IMR-90 (cell line): ENCODE data around the gene ARHGAP24. TPM values are rescaled to one million over a fixed set of nuclear protein-coding genes. Genes with fewer than 3 reads are reported as not detected.

Source experiments
- ATAC-seq: fragments of 200-7000 bp; cut with Tn5 transposase; 2 replicates; pipeline ENCODE4 v1.9.1; 2020; ENCODE audit warnings: low read depth, mild to moderate bottlenecking, moderate library complexity
- BruUV-seq: library from RNA; stranded (reverse); fragments of 400-500 nt; replicated peaks from 2 replicates; lab custom pipeline; 2021; lab: Mats Ljungman, UMichigan
- CTCF ChIA-PET: fragments of 300-600 bp; formaldehyde crosslinking; extraction: SDS; loops from one replicate; lab custom pipeline; 2021; ENCODE audit warnings: antibody characterized with exemption; lab: Yijun Ruan, JAX
- POLR2A ChIA-PET: fragments of 300-600 bp; sonication (Branson Sonifier 250); formaldehyde crosslinking; loops from one replicate; lab custom pipeline; 2022; ENCODE audit warnings: antibody characterized with exemption; ENCODE audit not compliant: unreplicated experiment; lab: Charles Lee
- DNase-seq: peaks from one replicate; pipeline ENCODE4 v3.0.0; 2013
- H2AFZ ChIP-seq: replicated peaks from 2 replicates; pipeline ENCODE3; 2013; ENCODE audit warnings: low read length, mild to moderate bottlenecking; ENCODE audit not compliant: poor library complexity
- H2AK5ac ChIP-seq: 2 replicates; pipeline ENCODE4 v1.6.1; 2013; ENCODE audit warnings: low read depth, low read length, inconsistent platforms
- H2AK9ac ChIP-seq: replicated peaks from 2 replicates; pipeline ENCODE3; 2013; ENCODE audit warnings: mild to moderate bottlenecking, low read depth, low read length, moderate library complexity; ENCODE audit not compliant: poor library complexity
- H2BK120ac ChIP-seq: 2 replicates; pipeline ENCODE4 v1.6.1; 2013; ENCODE audit warnings: low read depth, low read length, inconsistent platforms
- H2BK15ac ChIP-seq: 3 replicates; pipeline ENCODE4 v1.6.1; 2013; ENCODE audit warnings: low read depth, low read length, inconsistent platforms
- H2BK20ac ChIP-seq: 2 replicates; pipeline ENCODE4 v1.6.1; 2013; ENCODE audit warnings: low read depth, mild to moderate bottlenecking, inconsistent platforms, low read length, moderate library complexity
- H2BK5ac ChIP-seq: 2 replicates; pipeline ENCODE4 v1.6.1; 2013; ENCODE audit warnings: mild to moderate bottlenecking, low read depth, low read length, inconsistent platforms; ENCODE audit not compliant: poor library complexity, severe bottlenecking
- H3K14ac ChIP-seq: replicated peaks from 2 replicates; pipeline ENCODE4 v1.6.1; 2013; ENCODE audit warnings: low read depth, low read length, inconsistent platforms
- H3K18ac ChIP-seq: 2 replicates; pipeline ENCODE4 v1.6.1; 2013; ENCODE audit warnings: low read depth, low read length, control low read depth
- H3K23ac ChIP-seq: 2 replicates; pipeline ENCODE4 v1.6.1; 2013; ENCODE audit warnings: low read depth, low read length, inconsistent platforms
- H3K27ac ChIP-seq: 2 replicates; pipeline ENCODE4 v1.5.1; 2013; ENCODE audit warnings: mild to moderate bottlenecking, control low read depth, low read length; ENCODE audit not compliant: insufficient read depth
- H3K27me3 ChIP-seq: 2 replicates; pipeline ENCODE4 v1.6.1; 2013; ENCODE audit warnings: low read length; ENCODE audit not compliant: control insufficient read depth, insufficient read depth
- H3K36me3 ChIP-seq: 2 replicates; pipeline ENCODE4 v1.6.1; 2013; ENCODE audit warnings: low read length, mixed read lengths; ENCODE audit not compliant: control insufficient read depth, insufficient read depth
- H3K4ac ChIP-seq: 2 replicates; pipeline ENCODE4 v1.6.1; 2013; ENCODE audit warnings: low read depth, low read length, inconsistent platforms
- H3K4me1 ChIP-seq: 2 replicates; pipeline ENCODE4 v1.6.1; 2013; ENCODE audit warnings: low read length, mixed read lengths; ENCODE audit not compliant: control insufficient read depth, insufficient read depth
- H3K4me2 ChIP-seq: 2 replicates; pipeline ENCODE4 v1.6.1; 2013; ENCODE audit warnings: low read depth, mild to moderate bottlenecking, control low read depth, low read length, moderate library complexity
- H3K4me3 ChIP-seq: 2 replicates; pipeline ENCODE4 v1.5.1; 2013; ENCODE audit warnings: low read depth, mild to moderate bottlenecking, control low read depth, low read length, moderate library complexity; ENCODE audit not compliant: insufficient read depth
- H3K56ac ChIP-seq: 2 replicates; pipeline ENCODE4 v1.6.1; 2013; ENCODE audit warnings: low read length, inconsistent platforms; ENCODE audit not compliant: insufficient read depth; ENCODE audit errors: extremely low read depth
- H3K79me1 ChIP-seq, 2 experiments: 2 replicates each; pipeline ENCODE4 v1.6.1; 2013; ENCODE audit warnings: low read length in 2 of 2, inconsistent platforms in 1 of 2, low read depth in 1 of 2
- H3K9ac ChIP-seq: 2 replicates; pipeline ENCODE4 v1.6.1; 2013; ENCODE audit warnings: low read depth, low read length, control low read depth
- H3K9me1 ChIP-seq: 2 replicates; pipeline ENCODE4 v1.6.1; 2013; ENCODE audit warnings: low read length, inconsistent platforms; ENCODE audit not compliant: insufficient read depth
- H3K9me3 ChIP-seq: 2 replicates; pipeline ENCODE4 v1.6.1; 2013; ENCODE audit warnings: low read length; ENCODE audit not compliant: control insufficient read depth, insufficient read depth
- H4K20me1 ChIP-seq: 2 replicates; pipeline ENCODE4 v1.6.1; 2013; ENCODE audit warnings: low read length, inconsistent platforms; ENCODE audit not compliant: insufficient read depth
- H4K5ac ChIP-seq: 2 replicates; pipeline ENCODE4 v1.6.1; 2013; ENCODE audit warnings: mild to moderate bottlenecking, low read depth, low read length, control low read depth
- H4K8ac ChIP-seq, 2 experiments: 2 replicates each; pipeline ENCODE4 v1.6.1; 2013; ENCODE audit warnings: low read depth in 2 of 2, low read length in 2 of 2, control low read depth in 1 of 2, inconsistent platforms in 1 of 2
- H4K91ac ChIP-seq: 2 replicates; pipeline ENCODE4 v1.6.1; 2013; ENCODE audit warnings: low read depth, low read length, inconsistent platforms; ENCODE audit not compliant: insufficient read depth
- CEBPB ChIP-seq: IDR thresholded peaks from 2 replicates; pipeline ENCODE4 v1.6.1; 2012; ENCODE audit warnings: low read depth, low read length, improper control_type of control experiment
- CHD1 ChIP-seq: IDR thresholded peaks from 2 replicates; pipeline ENCODE4 v1.6.1; 2012; ENCODE audit warnings: low read depth, low read length, improper control_type of control experiment
- MAFK ChIP-seq: IDR thresholded peaks from 2 replicates; pipeline ENCODE4 v1.6.1; 2012; ENCODE audit warnings: low read depth, low read length, improper control_type of control experiment
- WGBS, 2 experiments: methylation state at CpG; one replicate each; pipeline versions ENCODE4 v1.1.5 to v1.1.7; 2013; ENCODE audit warnings: missing lambda C conversion rate in 2 of 2; ENCODE audit not compliant: insufficient read length in 1 of 2; ENCODE audit errors: extremely low coverage in 2 of 2; 5-methylcytosine and 5-hydroxymethylcytosine counted together
- dilution Hi-C: fragments of 300-500 bp; cut with HindIII; formaldehyde crosslinking; loops from one replicate; pipeline ENCODE4 v1.14.3; 2018; ENCODE audit warnings: low sequenced_read_pairs; ENCODE audit not compliant: unreplicated experiment
- in situ Hi-C: fragments of 300-500 bp; cut with MboI; formaldehyde crosslinking; loops from 3 replicates; pipeline ENCODE4 v1.14.3; 2019; ENCODE audit warnings: low sequenced_read_pairs, inconsistent platforms, mixed read lengths
- intact Hi-C: fragments of 100-400 bp; cut with micrococcal nuclease; formaldehyde crosslinking; loops from 2 replicates; pipeline ENCODE4 v1.10.0; 2022
- polyA plus RNA-seq, 3 experiments: library from polyadenylated mRNA; depleted of rRNA; stranded (reverse); fragments of >200 nt; gene quantifications; 2 replicates each; pipeline ENCODE4 v1.2.3, GENCODE V29; 2012; ENCODE audit warnings: low replicate concordance in 1 of 3
- total RNA-seq: library from RNA; depleted of rRNA; stranded (reverse); fragments of >200 nt; gene quantifications from 2 replicates; pipeline ENCODE4 v1.2.3, GENCODE V29; 2012
- TF ChIP-seq, protein P1 (sequence below): conservative IDR thresholded peaks from 2 replicates; pipeline ENCODE4 v1.5.1; 2012; ENCODE audit warnings: mild to moderate bottlenecking, low read depth, low read length, improper control_type of control experiment

ARHGAP24 gene
- total and polyA plus RNA-seq, 2 of the 4 experiments (the other 2 are of a cell fraction), result 11.9 to 24.0 TPM

DNA sequence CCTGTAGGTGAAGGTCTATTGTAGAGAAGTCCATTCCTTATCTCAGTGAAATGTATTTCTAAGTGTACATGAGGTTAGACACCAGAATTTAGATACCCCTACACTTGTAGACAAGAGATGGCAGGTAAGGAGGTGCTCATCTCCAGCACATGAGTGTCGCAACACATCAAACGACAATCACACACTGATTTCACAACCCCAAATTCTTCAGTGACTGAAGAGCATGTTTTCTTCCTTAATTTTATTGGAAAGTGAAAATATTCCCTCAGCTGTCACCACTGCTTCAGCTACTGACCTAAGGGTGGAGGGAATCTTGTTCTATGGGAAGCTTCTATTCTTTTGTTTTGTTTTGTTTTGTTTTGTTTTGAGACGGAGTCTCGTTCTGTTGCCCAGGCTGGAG is 280.3 kb downstream of the ARHGAP24 start:
- no peaks in the 10 kb centered on the region for H3K79me1 ChIP-seq
- no peak overlapping the region for H3K18ac ChIP-seq
- no peak overlapping the region for H3K4ac ChIP-seq
- H3K9ac ChIP-seq, result no peak overlapping the region
- H3K9me3 ChIP-seq, result no peaks in the 10 kb centered on the region
- dilution Hi-C loops, result no loop called here
- H3K4me1 ChIP-seq, result peaks cover 2% of the 10 kb centered on the region; the same call in 1 of the 2 replicates
- CTCF ChIA-PET, result interaction anchor here (1.1 to 1.6 kb wide), 2 partner anchors 41 to 214 kb away, joined by 6 to 12 read pairs; no protein-coding TSS in a partner anchor
- no peak overlapping the region for H2AK9ac ChIP-seq
- intact Hi-C loops, result no loop called here
- no CpG with 5 or more reads among the region's 4 CpGs for whole genome bisulfite sequencing, 2 experiments
- H3K9me1 ChIP-seq, result 0 out of 2 replicates have a peak, but pooled peaks cover 3% of the 10 kb centered on the region
- ATAC-seq, result no peak
- H4K8ac ChIP-seq, result no peak overlapping the region
- BruUV-seq, result no TSS peak
- no peak overlapping the region for H2AFZ ChIP-seq
- H4K5ac ChIP-seq, result no peak overlapping the region
- H3K27me3 ChIP-seq, result no peaks in the 10 kb centered on the region
- no peak overlapping the region for H2BK5ac ChIP-seq
- H3K56ac ChIP-seq, result no peak overlapping the region
- no peak overlapping the region for H3K14ac ChIP-seq
- H3K4me2 ChIP-seq, result no peak overlapping the region
- H4K20me1 ChIP-seq, result no peaks in the 10 kb centered on the region
- TF ChIP-seq CHD1 (no peak), MAFK (no peak), CEBPB (peak; percentile 68)
- TF ChIP-seq, protein P1, sequence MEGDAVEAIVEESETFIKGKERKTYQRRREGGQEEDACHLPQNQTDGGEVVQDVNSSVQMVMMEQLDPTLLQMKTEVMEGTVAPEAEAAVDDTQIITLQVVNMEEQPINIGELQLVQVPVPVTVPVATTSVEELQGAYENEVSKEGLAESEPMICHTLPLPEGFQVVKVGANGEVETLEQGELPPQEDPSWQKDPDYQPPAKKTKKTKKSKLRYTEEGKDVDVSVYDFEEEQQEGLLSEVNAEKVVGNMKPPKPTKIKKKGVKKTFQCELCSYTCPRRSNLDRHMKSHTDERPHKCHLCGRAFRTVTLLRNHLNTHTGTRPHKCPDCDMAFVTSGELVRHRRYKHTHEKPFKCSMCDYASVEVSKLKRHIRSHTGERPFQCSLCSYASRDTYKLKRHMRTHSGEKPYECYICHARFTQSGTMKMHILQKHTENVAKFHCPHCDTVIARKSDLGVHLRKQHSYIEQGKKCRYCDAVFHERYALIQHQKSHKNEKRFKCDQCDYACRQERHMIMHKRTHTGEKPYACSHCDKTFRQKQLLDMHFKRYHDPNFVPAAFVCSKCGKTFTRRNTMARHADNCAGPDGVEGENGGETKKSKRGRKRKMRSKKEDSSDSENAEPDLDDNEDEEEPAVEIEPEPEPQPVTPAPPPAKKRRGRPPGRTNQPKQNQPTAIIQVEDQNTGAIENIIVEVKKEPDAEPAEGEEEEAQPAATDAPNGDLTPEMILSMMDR, result no peak
- no peaks in the 10 kb centered on the region for H3K36me3 ChIP-seq
- H4K91ac ChIP-seq, result no peak overlapping the region
- DNase-seq, result no peak
- H3K27ac ChIP-seq, result no peak overlapping the region
- no peak overlapping the region for H2BK20ac ChIP-seq
- POLR2A ChIA-PET, result no interaction called here
- no peak overlapping the region for H3K23ac ChIP-seq
- no peak overlapping the region for H2BK120ac ChIP-seq
- no peak overlapping the region for H2AK5ac ChIP-seq
- in situ Hi-C loops, result no loop called here
- no peak overlapping the region; the same call in 2 of the 3 replicates for H2BK15ac ChIP-seq
- H3K4me3 ChIP-seq, result no peak overlapping the region
